GM23248 (cell line): ENCODE results near the gene CPM.

Experiments used
- EZH2 ChIP-seq: fragments of 200-600 bp; sonication (generic); IDR thresholded peaks from 2 replicates; pipeline ENCODE4 v1.6.1; 2018; ENCODE audit warnings: antibody characterized with exemption, mild to moderate bottlenecking; ENCODE audit not compliant: insufficient read depth, poor library complexity, severe bottlenecking
- EZH2phosphoT487 ChIP-seq: fragments of 200-600 bp; sonication (generic); IDR thresholded peaks from 2 replicates; pipeline ENCODE4 v1.6.1; 2018; ENCODE audit warnings: antibody characterized with exemption, moderate library complexity, mild to moderate bottlenecking, low read depth; ENCODE audit not compliant: insufficient read depth

DNA sequence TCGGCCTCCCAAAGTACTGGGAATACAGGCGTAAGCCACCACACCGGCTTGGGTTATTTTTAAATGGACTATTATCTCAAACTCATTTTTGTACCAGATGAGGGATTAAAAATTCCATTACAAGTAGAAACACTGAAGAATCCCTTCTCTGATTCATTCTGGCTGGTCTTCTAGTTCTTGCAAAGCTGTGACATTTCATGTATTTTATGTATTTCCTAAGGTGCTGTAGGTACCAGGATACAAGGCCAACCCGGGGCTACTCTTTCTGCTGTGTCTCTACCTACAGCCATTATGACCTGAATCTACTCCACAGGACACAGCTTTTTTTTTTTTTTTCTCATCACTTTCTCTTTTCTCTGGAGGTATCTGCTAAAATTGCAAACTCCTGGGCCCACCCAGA lies 24.9 kb downstream of the CPM start:
- TF ChIP-seq EZH2 (no peak), EZH2phosphoT487 (no peak)
